Measurements from ENCODE around the gene CIC.

Gene CIC

DNA sequence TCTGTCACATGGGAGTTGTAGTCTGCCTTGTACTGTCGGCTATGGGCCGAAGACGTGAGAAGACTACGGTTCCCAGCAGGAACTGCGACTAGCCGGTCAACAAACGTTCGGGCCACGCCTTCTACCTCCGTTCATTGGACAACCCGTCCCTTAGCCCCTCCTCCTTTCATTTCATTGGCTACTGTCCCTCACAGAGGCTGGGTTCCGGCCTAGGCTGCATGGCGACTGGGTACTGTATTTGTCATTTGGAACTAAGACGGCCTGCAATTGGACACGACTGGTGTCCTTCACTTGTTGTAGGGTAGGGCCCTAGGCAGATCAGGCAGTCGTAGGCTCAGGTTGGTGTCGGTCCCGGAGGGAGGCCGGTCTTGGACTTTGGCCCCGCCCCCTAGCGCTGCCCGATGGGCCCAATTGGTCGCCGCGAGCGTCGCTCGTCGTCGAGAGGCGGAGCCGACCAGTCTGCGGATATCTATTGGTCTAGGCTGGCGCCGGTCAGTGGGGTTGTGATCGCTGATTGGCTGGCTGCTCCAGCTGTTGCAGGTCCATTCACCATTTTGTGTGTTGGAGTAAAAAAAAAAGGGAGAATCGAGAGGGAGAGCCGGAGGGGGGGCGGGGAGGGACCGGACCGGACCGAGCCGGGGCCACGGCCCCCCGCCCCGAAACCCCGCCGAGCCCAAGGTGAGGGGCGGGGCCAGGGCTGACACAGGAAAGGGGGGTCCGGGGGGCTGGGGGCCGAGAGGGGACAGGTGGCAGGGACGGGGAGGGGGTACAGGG is at the start of gene CIC:
Gene CIC, plus strand, starts transcription at position 549 of the 774 bp plus-strand sequence. CDS start 2,532 bp downstream, outside the sequence.
- DNase-seq (ENCODE audit: insufficient read length, low spot score): peak; percentile 98
- peak; percentile 98 for FAIRE-seq

DNA sequence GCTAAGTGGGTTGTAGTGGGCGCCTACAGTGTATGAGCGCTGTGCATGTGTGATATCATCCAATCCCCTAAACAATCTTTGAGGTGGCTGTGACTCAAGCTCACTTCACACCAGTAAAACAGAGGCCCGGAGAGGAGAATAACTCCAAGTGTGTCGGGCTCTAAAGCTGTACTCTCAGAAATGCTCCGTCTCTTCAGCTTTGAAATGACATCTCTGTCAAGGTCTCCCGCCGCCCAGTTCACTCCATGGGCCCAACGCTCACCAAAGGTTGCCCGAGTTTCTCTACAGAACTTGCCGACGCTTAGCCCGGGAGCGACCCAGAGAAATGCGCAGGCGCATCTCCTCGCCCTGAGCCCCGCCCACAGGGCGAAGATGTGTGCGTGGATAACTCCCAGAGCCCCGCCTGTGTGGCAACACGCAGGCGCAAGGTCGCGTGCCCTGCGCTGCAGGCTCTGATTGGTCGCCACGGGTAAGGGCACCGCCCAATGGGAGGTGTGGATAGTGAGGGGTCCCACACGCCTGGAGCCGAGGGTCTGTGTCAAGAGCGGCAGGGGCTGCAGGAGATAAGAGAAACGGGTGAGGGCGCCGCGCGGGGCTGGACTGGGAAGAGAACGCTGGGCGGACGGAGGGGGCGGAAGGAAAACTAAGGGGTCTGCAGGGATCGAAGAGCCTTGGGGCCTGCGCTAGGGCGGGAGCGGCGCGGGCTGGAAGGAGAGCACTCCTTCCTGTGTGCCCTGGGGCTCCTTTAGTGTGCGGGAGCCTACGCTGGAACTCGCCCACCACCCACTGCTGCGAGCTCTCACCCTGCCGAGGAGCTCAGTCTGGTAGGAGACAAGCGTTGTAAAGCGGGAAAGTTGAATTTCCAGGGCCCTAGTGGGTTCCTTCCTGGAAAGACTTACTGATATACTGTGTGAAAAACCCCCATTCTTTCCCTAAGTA is 49.0 kb upstream of the CIC start, which contains the start of gene ZNF526:
Gene ZNF526, plus strand, starts transcription at position 501 of the 939 bp plus-strand sequence. CDS start 4,092 bp downstream, outside the sequence.
- FAIRE-seq (peak; percentile 97), DNase-seq (ENCODE audit: insufficient read length, low spot score) (peak; percentile 99)

DNA sequence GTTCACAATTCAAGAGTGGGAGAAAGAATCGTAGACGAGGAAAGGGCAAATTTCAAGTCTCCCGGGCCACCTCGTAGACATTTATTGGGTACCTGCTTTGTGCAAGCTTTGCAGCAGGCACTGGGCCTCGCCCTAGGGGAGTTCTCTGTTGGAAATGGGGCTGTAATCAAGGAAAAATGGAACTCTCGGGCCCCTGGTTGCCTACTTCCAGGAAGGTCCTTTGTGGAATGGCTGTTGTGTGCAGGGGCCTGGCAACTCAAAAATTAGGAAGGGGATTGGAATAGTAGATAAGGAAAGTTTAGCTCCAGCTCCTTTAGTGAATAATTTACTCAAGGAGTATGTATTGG is 48.3 kb upstream of the CIC start:
- FAIRE-seq (no peak), DNase-seq (ENCODE audit: insufficient read length, low spot score) (no peak)

DNA sequence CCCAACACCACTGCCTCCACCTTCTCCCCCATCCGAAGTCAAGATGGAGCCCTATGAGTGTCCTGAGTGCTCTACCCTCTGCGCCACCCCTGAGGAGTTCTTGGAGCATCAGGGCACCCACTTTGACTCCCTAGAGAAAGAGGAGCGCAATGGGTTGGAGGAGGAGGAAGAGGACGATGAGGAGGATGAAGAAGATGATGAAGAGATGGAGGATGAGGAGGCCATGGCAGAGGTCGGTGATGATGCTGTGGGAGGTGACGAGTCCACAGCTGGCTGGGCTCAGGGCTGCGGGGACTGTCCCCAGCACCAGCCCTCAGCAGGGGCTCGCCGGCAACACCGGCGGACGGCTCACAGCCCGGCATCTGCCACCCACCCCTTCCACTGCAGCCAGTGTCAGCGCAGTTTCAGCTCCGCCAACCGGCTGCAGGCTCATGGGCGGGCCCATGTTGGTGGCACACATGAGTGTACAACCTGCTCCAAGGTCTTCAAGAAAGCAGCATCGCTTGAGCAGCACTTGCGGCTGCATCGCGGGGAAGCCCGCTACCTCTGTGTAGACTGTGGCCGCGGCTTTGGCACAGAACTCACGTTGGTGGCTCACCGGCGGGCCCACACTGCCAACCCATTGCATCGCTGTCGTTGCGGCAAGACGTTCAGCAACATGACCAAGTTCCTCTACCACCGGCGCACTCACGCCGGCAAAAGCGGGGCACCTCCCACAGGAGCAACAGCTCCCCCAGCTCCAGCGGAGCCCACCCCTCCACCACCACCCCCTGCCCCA is 43.9 kb upstream of the CIC start:
- FAIRE-seq (no peak), DNase-seq (ENCODE audit: insufficient read length, low spot score) (no peak)

DNA sequence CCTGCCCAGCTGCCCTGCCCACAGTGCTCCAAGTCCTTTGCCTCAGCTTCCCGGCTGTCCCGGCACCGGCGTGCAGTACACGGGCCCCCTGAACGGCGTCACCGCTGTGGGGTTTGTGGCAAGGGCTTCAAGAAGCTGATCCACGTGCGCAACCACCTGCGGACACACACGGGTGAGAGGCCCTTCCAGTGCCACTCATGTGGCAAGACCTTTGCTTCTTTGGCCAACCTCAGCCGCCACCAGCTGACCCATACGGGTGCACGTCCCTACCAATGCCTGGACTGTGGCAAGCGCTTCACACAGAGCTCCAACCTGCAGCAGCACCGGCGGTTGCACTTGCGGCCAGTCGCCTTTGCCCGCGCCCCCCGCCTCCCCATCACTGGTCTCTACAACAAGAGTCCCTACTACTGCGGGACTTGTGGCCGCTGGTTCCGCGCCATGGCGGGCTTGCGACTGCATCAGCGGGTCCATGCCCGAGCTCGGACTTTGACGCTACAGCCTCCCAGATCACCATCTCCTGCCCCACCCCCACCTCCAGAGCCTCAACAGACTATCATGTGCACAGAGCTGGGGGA is 43.2 kb upstream of the CIC start:
- FAIRE-seq: no peak
- no peak for DNase-seq (ENCODE audit: insufficient read length, low spot score)

DNA sequence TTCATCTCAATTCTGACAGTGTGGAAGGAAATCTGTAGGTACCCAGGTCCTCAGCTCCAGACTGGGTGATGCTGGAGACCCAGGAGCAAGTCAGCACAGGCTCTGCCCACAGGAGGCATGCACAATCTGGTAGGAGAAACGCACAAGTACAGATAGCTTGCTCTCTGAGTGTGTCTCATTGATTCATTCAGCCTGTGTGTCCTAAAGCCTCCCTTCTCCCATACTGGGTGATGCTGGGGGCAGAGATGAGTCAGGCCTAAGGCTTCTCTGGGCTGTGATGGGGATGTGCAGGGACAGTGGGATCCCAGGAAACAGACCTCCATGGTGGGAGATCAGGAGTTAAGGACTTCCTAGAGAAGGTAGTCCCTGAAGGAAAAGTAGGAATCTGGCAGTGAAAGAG is 42.2 kb upstream of the CIC start:
- no peak for FAIRE-seq

DNA sequence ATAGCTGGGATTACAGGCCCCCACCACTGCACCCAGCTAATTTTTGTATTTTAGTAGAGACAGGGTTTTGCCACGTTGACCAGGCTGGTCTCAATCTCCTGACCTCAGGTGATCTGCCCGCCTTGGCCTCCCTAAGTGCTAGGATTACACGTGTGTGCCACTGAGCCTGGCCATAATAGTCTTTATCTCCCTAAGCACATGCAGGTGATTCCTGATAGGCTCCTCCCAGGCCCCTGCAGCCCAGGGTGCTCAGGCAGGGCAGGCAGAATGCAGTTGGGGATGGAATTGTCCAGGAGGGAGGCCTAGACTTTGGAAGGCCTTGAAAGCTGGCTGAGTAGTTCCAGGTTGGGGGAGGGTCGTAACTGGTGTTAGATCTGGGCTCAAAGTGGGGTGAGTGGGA is 40.4 kb upstream of the CIC start:
- no peak for DNase-seq (ENCODE audit: insufficient read length, low spot score)

More for the DNA sequence above, 42.2 kb upstream of the CIC start:
- DNase-seq (ENCODE audit: insufficient read length, low spot score): no peak

DNA sequence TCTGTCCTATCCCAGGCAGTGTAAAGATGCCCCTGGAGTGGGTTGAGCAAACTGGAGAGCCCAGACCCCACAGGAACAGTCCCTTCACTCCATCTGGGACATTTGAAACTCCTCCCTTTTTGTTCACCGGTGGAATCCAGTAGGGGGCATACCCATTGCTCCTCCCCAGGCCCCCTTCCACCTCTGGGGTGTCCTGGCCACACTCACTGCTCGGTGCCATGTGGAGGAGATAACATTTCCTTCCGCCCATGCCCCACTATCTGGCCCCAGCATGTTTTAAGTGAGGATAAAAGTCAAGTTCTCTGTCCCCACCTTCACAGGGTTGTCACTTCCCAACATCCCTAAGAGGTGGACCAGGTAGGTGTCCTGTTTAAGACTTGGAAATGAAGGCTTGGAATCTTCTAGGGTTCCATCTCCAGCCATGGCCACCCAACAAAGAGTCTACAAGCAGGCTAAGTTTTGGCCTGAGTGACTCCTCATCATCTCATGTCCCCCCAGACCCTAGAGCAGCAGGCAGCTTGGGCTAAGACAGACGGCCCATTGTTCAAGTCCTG is 39.7 kb upstream of the CIC start:
- DNase-seq (ENCODE audit: insufficient read length, low spot score) (no peak), FAIRE-seq (no peak)

More for the DNA sequence above, 40.4 kb upstream of the CIC start:
- FAIRE-seq: no peak

DNA sequence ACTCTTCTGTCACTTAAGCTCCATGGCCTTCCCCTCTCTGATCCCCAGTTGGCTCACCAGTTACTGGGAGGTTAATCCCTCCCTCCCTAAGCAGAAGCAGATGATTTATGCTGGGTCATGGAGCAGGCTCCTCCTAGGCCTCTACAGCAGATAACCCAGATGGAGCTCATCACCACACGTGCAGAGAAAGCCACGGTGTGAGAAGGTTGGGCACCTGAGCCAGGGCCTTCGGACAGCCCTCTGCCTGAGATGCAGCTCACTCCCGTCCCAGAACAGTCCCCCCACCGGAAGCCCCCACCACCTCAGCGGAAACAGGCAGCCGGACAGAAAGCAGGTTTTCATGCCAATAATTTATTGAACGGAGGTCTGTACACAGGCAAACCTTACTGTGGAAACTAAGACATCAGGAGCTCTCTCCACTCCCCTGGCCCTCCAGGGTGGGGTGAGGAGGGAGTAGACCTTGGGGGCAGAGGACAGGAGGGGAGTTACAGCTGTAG is 39.1 kb upstream of the CIC start:
- DNase-seq (ENCODE audit: insufficient read length, low spot score) (no peak), FAIRE-seq (no peak)

DNA sequence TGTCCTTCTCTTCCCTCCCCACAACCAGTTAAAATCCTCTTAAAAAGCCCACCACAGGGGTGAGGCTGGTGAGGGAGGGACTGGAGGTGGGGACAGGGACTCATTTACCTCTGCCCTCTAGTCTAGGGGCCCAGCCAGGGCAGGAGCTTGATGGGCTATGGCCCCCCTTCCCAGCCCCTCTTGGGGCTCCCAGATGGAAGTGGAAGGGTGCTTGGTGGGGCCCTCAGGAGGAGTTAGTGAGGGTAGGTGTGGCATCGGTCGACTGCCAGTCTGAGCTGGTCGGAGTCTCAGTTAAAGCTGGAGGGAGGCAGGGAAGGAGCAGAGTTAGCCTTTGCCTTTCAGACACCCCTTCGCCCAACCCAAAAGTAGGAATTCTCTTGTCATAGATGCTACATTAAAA is 38.5 kb upstream of the CIC start:
- no peak for FAIRE-seq
- DNase-seq (ENCODE audit: insufficient read length, low spot score): no peak

DNA sequence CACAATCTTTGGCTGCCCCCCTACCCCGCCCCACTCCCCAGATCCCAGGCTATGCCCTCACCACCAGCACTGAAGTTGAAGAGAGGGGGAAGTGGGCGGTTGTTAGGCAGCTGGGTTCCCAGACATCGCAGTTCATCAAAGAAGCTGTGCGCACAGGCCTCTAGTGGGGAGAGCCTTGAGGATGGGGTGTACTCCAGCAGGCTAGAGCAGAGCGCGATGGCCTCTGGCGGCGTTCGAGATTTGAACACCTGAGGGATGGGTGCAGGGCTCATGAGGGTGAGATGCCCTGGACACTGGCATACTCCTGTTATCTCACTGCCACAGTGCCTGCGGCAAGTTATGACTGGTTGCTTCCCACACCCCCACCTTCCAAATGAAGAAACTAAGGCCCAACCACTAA is 36.6 kb upstream of the CIC start:
- DNase-seq (ENCODE audit: insufficient read length, low spot score) (no peak), FAIRE-seq (no peak)

DNA sequence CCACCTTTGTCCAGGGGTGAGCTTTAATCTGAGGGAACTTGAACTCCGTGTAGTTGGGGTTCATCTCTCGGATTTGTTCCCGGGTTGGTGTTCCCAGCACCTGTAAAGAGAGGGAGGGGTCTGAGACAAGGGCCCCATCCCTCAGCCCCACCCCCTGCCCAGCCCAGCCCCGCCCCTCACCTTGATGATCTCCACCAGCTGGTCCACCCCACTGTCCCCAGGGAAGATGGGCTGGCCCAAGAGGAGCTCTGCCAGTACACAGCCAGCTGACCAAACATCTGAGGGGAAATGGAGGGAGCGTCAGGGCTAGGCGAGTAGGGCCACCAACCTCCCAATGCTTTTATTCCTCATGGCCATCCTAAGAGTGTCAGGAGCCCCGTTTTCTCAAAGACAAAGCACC is 35.9 kb upstream of the CIC start:
- FAIRE-seq (no peak), DNase-seq (ENCODE audit: insufficient read length, low spot score) (no peak)

DNA sequence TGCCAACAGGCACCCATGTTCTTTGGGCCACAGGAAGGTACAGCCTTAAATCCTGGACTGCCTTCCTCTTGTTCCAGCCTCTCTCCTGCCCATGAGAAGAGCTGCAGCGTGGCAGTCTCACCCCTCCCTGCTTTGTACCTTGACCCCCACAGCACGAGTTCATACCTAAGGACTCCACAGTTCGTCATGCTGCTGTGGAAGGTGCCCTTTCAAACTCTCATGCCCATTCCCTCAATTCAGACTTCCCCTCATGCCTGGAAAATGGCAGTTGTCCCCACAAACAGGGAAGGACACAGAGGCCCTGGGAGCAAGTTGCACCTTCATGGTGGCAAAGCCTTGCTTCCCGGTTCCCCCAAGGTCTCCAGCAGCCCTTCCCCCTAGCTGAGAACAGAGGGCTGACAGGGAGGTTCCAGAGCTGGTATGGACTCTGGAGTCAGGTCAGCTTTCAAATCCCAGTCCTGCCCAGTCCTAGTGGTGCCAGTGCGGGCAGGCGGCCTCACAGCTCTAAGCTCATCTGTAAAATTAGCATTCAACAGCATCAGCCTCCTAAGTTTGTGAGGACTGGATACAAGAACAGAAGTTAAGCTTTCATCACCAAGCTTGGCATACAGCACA is 35.3 kb upstream of the CIC start:
- DNase-seq (ENCODE audit: insufficient read length, low spot score) (no peak), FAIRE-seq (no peak)

DNA sequence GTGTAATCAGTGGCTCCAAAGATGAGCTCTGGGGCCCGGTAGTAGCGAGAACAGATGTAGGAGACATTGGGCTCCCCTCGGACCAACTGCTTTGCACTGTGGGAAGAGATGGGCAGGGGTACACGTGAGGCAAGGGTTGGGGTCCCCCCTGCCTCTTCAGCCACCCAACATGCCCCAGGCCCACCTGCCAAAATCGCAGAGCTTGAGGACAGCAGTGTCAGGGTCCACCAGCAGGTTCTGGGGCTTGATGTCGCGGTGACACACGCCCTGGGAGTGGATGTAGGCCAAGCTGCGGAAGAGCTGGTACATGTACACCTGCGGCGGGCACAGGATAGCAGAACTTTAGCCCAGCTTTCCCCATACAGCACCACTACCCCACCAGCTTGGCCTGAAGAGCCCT is 34.7 kb upstream of the CIC start:
- DNase-seq (ENCODE audit: insufficient read length, low spot score) (no peak), FAIRE-seq (no peak)

DNA sequence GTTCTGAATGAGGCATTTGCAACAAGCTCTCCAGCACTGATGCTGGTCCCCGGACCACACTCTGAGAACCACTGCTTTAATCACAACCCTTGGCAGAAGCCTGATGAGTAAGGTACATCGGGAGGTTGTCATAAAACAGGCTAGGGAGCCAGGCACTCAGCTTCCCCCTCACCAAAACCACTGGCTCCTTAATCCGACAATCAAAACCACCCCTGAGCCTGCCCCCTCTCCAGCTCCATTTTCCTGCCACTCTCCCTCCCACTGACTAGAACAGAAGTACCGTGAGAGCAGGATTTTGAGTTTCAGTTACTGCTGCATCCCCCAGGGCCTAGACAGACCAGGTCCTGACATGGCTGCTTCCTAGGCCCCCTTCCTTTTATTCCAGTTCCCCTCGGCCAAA is 33.9 kb upstream of the CIC start:
- FAIRE-seq (no peak), DNase-seq (ENCODE audit: insufficient read length, low spot score) (no peak)

DNA sequence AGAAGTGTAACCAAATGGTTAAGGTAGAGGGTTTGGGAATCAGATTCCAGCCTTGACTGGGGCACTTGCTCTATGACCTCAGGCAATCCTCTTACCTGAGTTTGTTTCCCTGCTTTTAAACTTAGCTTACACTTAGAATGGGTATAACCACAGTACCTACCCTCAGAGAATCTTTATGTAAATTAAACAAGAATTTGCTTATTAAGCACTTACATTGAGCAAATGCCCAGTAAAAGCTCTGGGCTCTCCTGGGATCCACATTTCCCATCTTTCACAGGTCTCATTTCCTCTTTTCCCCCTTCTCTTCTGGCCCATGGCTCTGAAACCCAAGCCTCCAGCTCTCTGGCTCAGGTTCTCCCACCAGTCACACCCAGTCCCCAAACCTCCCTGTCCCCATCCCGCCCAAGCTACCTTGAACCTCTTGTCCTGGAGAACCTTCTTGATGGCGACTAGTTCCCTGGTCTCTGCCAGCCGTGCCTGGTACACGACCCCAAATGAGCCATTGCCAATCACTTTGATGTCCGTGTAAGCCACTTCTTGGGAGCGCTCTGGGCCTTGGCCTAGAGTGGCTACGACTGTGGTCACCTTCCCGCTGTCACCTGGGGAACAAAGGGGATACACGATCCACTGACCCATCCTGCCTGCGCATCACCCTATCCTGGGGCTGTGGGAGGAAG is 29.4 kb upstream of the CIC start:
- DNase-seq (ENCODE audit: insufficient read length, low spot score) (no peak), FAIRE-seq (no peak)

DNA sequence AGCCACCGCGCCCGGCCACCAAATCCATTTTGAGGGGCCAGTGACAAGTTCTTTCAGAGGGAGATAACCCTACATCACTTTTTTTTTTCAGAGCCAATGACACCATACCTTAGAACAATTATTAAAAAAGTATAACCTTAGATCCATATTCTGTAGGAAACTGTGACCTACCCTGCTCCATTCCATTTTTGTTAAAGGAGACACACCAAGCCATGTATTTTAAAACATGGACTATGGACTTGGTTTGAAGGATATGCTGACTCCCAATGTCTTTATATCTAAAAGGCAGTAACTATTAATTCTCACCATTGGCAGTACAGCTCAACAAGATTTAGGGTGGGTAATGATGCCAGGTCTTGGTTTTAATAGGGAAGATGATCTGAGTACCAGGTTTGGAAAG is 27.8 kb upstream of the CIC start:
- DNase-seq (ENCODE audit: insufficient read length, low spot score): no peak
- no peak for FAIRE-seq

DNA sequence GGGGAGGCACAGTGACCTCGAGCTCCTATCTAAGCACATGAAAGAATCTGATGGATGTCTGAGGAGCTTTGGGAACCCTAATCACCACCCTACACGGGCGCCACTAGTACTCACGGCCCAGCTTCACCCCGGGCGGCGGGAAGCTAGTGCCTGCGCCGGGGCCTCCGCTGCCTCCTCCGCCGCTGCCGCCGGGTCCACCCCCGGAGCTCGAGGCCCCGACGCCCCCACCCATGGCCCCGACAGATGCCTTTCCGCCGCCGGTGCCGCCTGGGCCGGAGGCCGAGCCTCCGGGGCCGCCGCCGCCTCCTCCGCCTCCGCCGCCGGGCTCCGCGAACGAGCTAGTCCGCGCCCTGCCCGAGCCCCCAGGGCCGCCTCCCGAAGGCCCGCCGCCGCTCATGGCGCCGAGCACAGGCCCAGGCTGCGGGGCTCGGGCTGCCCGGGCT is 27.0 kb upstream of the CIC start:
- DNase-seq (ENCODE audit: insufficient read length, low spot score) (no peak), FAIRE-seq (no peak)
